Thyroid gland (tissue), 4 donors: ENCODE data around the gene FBXO41.

Source experiments
- CTCF ChIP-seq, 6 experiments: fragments of 200-600 bp in 3 of 6; fragments of 450-650 bp in 3 of 6; sonication (generic) in 3 of 6; IDR thresholded peaks; one replicate each; pipeline ENCODE4 v1.5.1; 2016 to 2019; ENCODE audit warnings: antibody characterized with exemption in 6 of 6, mild to moderate bottlenecking in 2 of 6, inconsistent platforms in 1 of 6, moderate library complexity in 1 of 6
- POLR2A ChIP-seq, 2 donors: fragments of 450-650 bp; IDR thresholded peaks; one replicate each; pipeline ENCODE4 v1.6.1; 2017; ENCODE audit warnings: antibody characterized with exemption in 2 of 2, mild to moderate bottlenecking in 2 of 2, moderate library complexity in 1 of 2

- TF ChIP-seq CTCF (IDR thresholded peaks at IDR 0.05): no peak
- TF ChIP-seq POLR2A (IDR thresholded peaks at IDR 0.05): no peak
Observed at GRCh38 chr2:73235315-73236028, 48.8 kb downstream of the FBXO41 start.
